Measurements from ENCODE around the gene DGKB. TPM values are rescaled to one million over a fixed set of nuclear protein-coding genes. Genes with fewer than 3 reads are reported as not detected.

The DGKB gene
- total RNA-seq, 1 experiment from 2014 or later: not detected

DNA sequence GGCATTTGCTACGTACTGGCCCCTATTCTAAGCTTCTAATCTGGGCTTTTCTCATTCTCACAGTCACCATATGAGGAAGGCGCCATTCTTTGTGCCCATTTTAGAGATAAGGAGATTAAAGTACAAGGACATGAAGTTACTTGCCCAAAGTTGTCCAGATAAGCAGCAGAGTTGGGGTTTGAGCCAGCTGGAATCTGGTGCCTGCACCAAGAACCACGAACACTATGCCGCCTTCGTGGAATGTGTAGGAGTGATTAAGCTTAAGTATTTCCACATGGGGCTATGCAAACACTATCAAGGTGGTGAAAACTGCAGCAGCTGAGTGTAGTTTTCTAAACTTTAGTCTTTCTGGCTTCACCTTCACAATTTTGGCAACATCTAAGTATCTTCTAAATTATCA is 570.4 kb downstream of the DGKB start:
- Mint-ChIP-seq H3K27me3 (ENCODE audit: unreplicated experiment) (no peaks in the 10 kb centered on the region), H3K4me3 (ENCODE audit: low read depth, unreplicated experiment) (no peak overlapping the region), H3K9me3 (ENCODE audit: low read depth, unreplicated experiment) (no peaks in the 10 kb centered on the region), H3K36me3 (ENCODE audit: insufficient read depth, unreplicated experiment) (no peaks in the 10 kb centered on the region), H3K4me1 (ENCODE audit: low read depth, unreplicated experiment) (no peaks in the 10 kb centered on the region), H3K27ac (ENCODE audit: unreplicated experiment) (no peak overlapping the region)
- intact Hi-C loops (cut with micrococcal nuclease; ENCODE audit: unreplicated experiment): no loop called here
- DNase-seq: no peak
- CTCF ChIA-PET: no interaction called here
- BruUV-seq (replicated peaks): no TSS peak
- TF ChIP-seq, protein P1, sequence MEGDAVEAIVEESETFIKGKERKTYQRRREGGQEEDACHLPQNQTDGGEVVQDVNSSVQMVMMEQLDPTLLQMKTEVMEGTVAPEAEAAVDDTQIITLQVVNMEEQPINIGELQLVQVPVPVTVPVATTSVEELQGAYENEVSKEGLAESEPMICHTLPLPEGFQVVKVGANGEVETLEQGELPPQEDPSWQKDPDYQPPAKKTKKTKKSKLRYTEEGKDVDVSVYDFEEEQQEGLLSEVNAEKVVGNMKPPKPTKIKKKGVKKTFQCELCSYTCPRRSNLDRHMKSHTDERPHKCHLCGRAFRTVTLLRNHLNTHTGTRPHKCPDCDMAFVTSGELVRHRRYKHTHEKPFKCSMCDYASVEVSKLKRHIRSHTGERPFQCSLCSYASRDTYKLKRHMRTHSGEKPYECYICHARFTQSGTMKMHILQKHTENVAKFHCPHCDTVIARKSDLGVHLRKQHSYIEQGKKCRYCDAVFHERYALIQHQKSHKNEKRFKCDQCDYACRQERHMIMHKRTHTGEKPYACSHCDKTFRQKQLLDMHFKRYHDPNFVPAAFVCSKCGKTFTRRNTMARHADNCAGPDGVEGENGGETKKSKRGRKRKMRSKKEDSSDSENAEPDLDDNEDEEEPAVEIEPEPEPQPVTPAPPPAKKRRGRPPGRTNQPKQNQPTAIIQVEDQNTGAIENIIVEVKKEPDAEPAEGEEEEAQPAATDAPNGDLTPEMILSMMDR (IDR thresholded peaks at IDR 0.05; ENCODE audit: unreplicated experiment): no peak

DNA sequence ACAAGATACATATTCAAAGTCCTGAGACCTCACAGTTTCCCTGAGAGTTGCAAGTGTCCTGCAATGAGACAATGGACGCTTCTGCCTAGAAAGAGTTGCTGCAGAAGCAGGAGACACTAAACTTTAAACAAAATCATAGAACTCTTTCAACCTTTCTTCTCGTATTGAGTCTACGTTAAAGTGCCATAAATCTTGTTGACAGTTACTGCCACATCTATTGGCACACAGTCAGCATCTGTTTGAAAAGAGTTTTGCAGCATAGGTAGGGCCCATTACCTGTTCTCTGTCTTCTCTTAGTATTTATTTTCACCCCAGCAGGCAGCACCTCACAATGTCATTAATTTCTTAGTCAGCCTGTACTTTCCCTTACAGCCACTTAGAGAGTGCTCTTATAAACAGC is 577.8 kb downstream of the DGKB start:
- H3K9me3 Mint-ChIP-seq (ENCODE audit: low read depth, unreplicated experiment): peaks cover 4% of the 10 kb centered on the region

DNA sequence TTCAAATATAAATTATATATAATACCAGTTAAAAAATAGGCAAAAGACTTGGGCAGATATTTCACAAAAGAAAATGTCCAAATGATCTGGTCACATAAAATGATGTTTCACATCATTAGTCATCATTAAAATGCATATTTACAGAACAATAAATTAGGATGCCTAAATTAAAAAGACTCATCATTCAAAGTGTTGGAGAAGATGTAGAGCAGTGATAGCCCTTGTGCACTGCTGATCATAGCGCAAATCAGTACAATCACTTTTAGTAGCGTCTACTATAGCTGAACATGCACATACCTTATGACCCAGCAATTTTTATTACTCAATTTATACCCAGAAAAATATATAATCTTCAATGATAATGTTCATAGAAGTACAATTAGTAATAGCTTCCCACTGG is 579.8 kb downstream of the DGKB start:
- no peaks in the 10 kb centered on the region for H3K27me3 Mint-ChIP-seq (ENCODE audit: unreplicated experiment)
- DNase-seq: no peak
- CTCF ChIA-PET: interaction anchor here (0.6 kb wide), 1 partner anchor 276 kb away, joined by 3 read pairs; no protein-coding TSS in a partner anchor
- intact Hi-C loops (cut with micrococcal nuclease; ENCODE audit: unreplicated experiment): no loop called here
- no peaks in the 10 kb centered on the region for H3K36me3 Mint-ChIP-seq (ENCODE audit: insufficient read depth, unreplicated experiment)
- no peak overlapping the region for H3K4me3 Mint-ChIP-seq (ENCODE audit: low read depth, unreplicated experiment)
- H3K4me1 Mint-ChIP-seq (ENCODE audit: low read depth, unreplicated experiment): no peaks in the 10 kb centered on the region
- TF ChIP-seq, protein P1 (IDR thresholded peaks at IDR 0.05; ENCODE audit: unreplicated experiment): no peak
- peaks cover 4% of the 10 kb centered on the region for H3K9me3 Mint-ChIP-seq (ENCODE audit: low read depth, unreplicated experiment)
- no peak overlapping the region for H3K27ac Mint-ChIP-seq (ENCODE audit: unreplicated experiment)
- BruUV-seq (replicated peaks): no TSS peak

More for the DNA sequence above, 577.8 kb downstream of the DGKB start:
- DNase-seq: no peak
- no peaks in the 10 kb centered on the region for H3K27me3 Mint-ChIP-seq (ENCODE audit: unreplicated experiment)
- no peaks in the 10 kb centered on the region for H3K36me3 Mint-ChIP-seq (ENCODE audit: insufficient read depth, unreplicated experiment)
- no peaks in the 10 kb centered on the region for H3K4me1 Mint-ChIP-seq (ENCODE audit: low read depth, unreplicated experiment)
- no peak overlapping the region for H3K27ac Mint-ChIP-seq (ENCODE audit: unreplicated experiment)
- CTCF ChIA-PET: interaction anchor here (0.7 kb wide), 1 partner anchor 122 kb away, joined by 4 read pairs; no protein-coding TSS in a partner anchor
- TF ChIP-seq, protein P1 (IDR thresholded peaks at IDR 0.05; ENCODE audit: unreplicated experiment): no peak
- no TSS peak for BruUV-seq (replicated peaks)
- intact Hi-C loops (cut with micrococcal nuclease; ENCODE audit: unreplicated experiment): no loop called here
- no peak overlapping the region for H3K4me3 Mint-ChIP-seq (ENCODE audit: low read depth, unreplicated experiment)

DNA sequence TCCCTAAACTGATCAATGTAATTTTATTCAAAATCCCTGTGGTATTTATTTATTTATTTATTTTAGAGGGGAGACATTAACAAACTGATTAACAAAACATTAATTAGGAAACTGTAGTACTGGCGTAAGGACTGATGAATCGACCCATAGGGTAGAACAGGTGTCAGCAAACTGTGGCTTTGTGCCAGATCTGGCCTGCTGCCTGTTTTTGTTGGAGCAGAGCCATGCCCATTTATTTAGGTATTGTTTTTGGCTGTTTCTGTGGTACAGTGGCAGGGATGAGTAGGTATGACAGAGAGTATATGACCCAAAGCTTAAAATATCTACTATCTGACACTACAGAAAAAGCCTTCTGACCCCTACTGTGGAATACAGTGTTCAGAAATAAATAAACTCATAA is 580.6 kb downstream of the DGKB start:
- intact Hi-C loops (cut with micrococcal nuclease; ENCODE audit: unreplicated experiment): no loop called here
- no TSS peak for BruUV-seq (replicated peaks)
- Mint-ChIP-seq H3K27me3 (ENCODE audit: unreplicated experiment) (no peaks in the 10 kb centered on the region), H3K4me1 (ENCODE audit: low read depth, unreplicated experiment) (no peaks in the 10 kb centered on the region), H3K9me3 (ENCODE audit: low read depth, unreplicated experiment) (peaks cover 4% of the 10 kb centered on the region), H3K4me3 (ENCODE audit: low read depth, unreplicated experiment) (no peak overlapping the region), H3K36me3 (ENCODE audit: insufficient read depth, unreplicated experiment) (no peaks in the 10 kb centered on the region), H3K27ac (ENCODE audit: unreplicated experiment) (no peak overlapping the region)
- DNase-seq: peak; percentile 71
- TF ChIP-seq, protein P1 (IDR thresholded peaks at IDR 0.05; ENCODE audit: unreplicated experiment): no peak
- CTCF ChIA-PET: no interaction called here
